ENCODE data around the gene CFAP221.

DNA sequence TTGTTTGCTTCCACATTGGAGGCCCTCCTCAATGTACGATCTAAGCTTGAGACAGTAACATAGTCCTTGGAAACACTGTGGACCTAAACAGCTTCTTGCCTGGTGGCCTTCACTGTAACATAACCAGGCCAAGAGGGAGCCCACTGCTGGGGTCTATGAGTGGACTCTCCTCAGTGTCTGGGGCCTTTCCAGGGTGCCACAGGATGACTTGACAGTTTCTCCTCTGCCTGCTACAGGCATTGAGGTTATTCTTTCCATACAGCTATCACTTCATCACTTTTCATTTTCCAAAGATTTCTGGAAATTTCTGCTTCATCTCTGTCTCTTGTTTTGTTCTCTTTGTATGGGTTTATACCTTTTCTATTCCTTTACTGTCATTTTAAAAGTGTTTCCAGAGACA lies 31.3 kb upstream of the CFAP221 start:
- TF ChIP-seq, protein P1, sequence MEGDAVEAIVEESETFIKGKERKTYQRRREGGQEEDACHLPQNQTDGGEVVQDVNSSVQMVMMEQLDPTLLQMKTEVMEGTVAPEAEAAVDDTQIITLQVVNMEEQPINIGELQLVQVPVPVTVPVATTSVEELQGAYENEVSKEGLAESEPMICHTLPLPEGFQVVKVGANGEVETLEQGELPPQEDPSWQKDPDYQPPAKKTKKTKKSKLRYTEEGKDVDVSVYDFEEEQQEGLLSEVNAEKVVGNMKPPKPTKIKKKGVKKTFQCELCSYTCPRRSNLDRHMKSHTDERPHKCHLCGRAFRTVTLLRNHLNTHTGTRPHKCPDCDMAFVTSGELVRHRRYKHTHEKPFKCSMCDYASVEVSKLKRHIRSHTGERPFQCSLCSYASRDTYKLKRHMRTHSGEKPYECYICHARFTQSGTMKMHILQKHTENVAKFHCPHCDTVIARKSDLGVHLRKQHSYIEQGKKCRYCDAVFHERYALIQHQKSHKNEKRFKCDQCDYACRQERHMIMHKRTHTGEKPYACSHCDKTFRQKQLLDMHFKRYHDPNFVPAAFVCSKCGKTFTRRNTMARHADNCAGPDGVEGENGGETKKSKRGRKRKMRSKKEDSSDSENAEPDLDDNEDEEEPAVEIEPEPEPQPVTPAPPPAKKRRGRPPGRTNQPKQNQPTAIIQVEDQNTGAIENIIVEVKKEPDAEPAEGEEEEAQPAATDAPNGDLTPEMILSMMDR (conservative IDR thresholded peaks at IDR 0.05; ENCODE audit: low read depth in 2 of 2), result no peak
- TF ChIP-seq ZNF114 (CRISPR knock-in tag; IDR thresholded peaks at IDR 0.05) (no peak), EZH2 (IDR thresholded peaks at IDR 0.05; ENCODE audit: low read depth, unreplicated experiment) (no peak), CREB1 (CRISPR knock-in tag; IDR thresholded peaks at IDR 0.05; ENCODE audit: low read depth) (no peak), POLR2AphosphoS5 (IDR thresholded peaks at IDR 0.05; ENCODE audit: low read depth) (no peak)
- TF ChIP-seq, protein P2, sequence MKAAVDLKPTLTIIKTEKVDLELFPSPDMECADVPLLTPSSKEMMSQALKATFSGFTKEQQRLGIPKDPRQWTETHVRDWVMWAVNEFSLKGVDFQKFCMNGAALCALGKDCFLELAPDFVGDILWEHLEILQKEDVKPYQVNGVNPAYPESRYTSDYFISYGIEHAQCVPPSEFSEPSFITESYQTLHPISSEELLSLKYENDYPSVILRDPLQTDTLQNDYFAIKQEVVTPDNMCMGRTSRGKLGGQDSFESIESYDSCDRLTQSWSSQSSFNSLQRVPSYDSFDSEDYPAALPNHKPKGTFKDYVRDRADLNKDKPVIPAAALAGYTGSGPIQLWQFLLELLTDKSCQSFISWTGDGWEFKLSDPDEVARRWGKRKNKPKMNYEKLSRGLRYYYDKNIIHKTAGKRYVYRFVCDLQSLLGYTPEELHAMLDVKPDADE (IDR thresholded peaks at IDR 0.05), result no peak

Data from GM23338 (cell line).